GM23338 (cell line): ENCODE measurements around the gene DTNBP1. TPM values are rescaled to one million over a fixed set of nuclear protein-coding genes. Genes with fewer than 3 reads are reported as not detected.

Source experiments
- ATAC-seq: fragments of 200-7000 bp; cut with Tn5 transposase; 3 replicates; pipeline ENCODE4 v1.9.1; 2020
- DNase-seq: peaks from one replicate; pipeline ENCODE4 v3.0.0-alpha.2; 2015; ENCODE audit warnings: low spot score
- H2AFZ ChIP-seq: fragments of 200-600 bp; sonication (generic); 2 replicates; pipeline ENCODE4 v1.8.0; 2016; ENCODE audit warnings: antibody characterized with exemption, mild to moderate bottlenecking, moderate library complexity
- H3F3A ChIP-seq: fragments of 200-600 bp; sonication (generic); replicated peaks from 2 replicates; pipeline ENCODE4 v1.8.0; 2017; ENCODE audit warnings: antibody characterized with exemption, mixed run types, low read depth
- H3K27ac ChIP-seq: fragments of 200-600 bp; sonication (generic); 2 replicates; pipeline ENCODE4 v1.6.1; 2016; ENCODE audit warnings: low read depth
- H3K27me3 ChIP-seq: fragments of 200-600 bp; sonication (generic); 2 replicates; pipeline ENCODE4 v1.8.0; 2016; ENCODE audit warnings: mild to moderate bottlenecking, mixed run types, moderate library complexity; ENCODE audit not compliant: insufficient read depth
- H3K36me3 ChIP-seq: fragments of 200-600 bp; sonication (generic); 2 replicates; pipeline ENCODE4 v1.8.0; 2016; ENCODE audit warnings: mild to moderate bottlenecking; ENCODE audit not compliant: insufficient read depth
- H3K4me1 ChIP-seq: fragments of 200-600 bp; sonication (generic); 2 replicates; pipeline ENCODE4 v1.8.0; 2016; ENCODE audit warnings: mild to moderate bottlenecking, moderate library complexity; ENCODE audit not compliant: insufficient read depth
- H3K4me2 ChIP-seq: fragments of 200-600 bp; sonication (generic); 2 replicates; pipeline ENCODE4 v1.7.1; 2017; ENCODE audit warnings: mixed run types
- H3K4me3 ChIP-seq: fragments of 200-600 bp; sonication (generic); 2 replicates; pipeline ENCODE4 v1.6.1; 2016; ENCODE audit warnings: mixed run types
- H3K79me2 ChIP-seq: fragments of 200-600 bp; sonication (generic); replicated peaks from 2 replicates; pipeline ENCODE4 v1.8.0; 2017; ENCODE audit warnings: mild to moderate bottlenecking; ENCODE audit not compliant: insufficient read depth
- H3K9me2 ChIP-seq: fragments of 200-600 bp; sonication (generic); 2 replicates; pipeline ENCODE4 v1.8.0; 2017; ENCODE audit not compliant: insufficient read depth
- H4K20me1 ChIP-seq: fragments of 200-600 bp; sonication (generic); replicated peaks from 2 replicates; pipeline ENCODE4 v1.8.0; 2017; ENCODE audit warnings: mild to moderate bottlenecking; ENCODE audit not compliant: insufficient read depth
- H3K27ac Mint-ChIP-seq: 2 replicates; pipeline ENCODE4 v1.8.0; 2020; ENCODE audit warnings: inconsistent platforms, mild to moderate bottlenecking, moderate library complexity, mixed read lengths
- H3K27me3 Mint-ChIP-seq: 3 replicates; pipeline ENCODE4 v1.8.0; 2022; ENCODE audit warnings: low read depth, mild to moderate bottlenecking, moderate library complexity, mixed read lengths, inconsistent platforms; ENCODE audit not compliant: insufficient read depth, poor library complexity
- H3K36me3 Mint-ChIP-seq: 3 replicates; pipeline ENCODE4 v1.8.0; 2021; ENCODE audit warnings: low read depth, mild to moderate bottlenecking, inconsistent platforms, moderate library complexity, mixed read lengths
- H3K4me1 Mint-ChIP-seq: 3 replicates; pipeline ENCODE4 v1.8.0; 2020; ENCODE audit warnings: mild to moderate bottlenecking, inconsistent platforms, mixed read lengths
- H3K4me3 Mint-ChIP-seq: 3 replicates; pipeline ENCODE4 v1.8.0; 2021; ENCODE audit warnings: moderate library complexity, mild to moderate bottlenecking, inconsistent platforms, mixed read lengths
- H3K9me3 Mint-ChIP-seq: 3 replicates; pipeline ENCODE4 v1.8.0; 2020; ENCODE audit warnings: moderate library complexity, mild to moderate bottlenecking, inconsistent platforms, mixed read lengths
- CREB1 ChIP-seq: fragments of 250-450 bp; sonication (Bioruptor Pico); IDR thresholded peaks from 2 replicates; pipeline ENCODE4 v1.5.0; 2020; ENCODE audit warnings: low read depth, mild to moderate bottlenecking, moderate library complexity
- EZH2 ChIP-seq: fragments of 200-600 bp; sonication (generic); IDR thresholded peaks from one replicate; pipeline ENCODE4 v1.8.0; 2017; ENCODE audit warnings: antibody characterized with exemption, mild to moderate bottlenecking, low read depth; ENCODE audit not compliant: unreplicated experiment
- EZH2phosphoT487 ChIP-seq: fragments of 200-600 bp; sonication (generic); IDR thresholded peaks from one replicate; pipeline ENCODE4 v1.8.1; 2018; ENCODE audit warnings: antibody characterized with exemption; ENCODE audit not compliant: unreplicated experiment
- JUNB ChIP-seq: IDR thresholded peaks from one replicate; pipeline ENCODE4 v1.6.1; 2016; ENCODE audit warnings: antibody characterized with exemption; ENCODE audit not compliant: unreplicated experiment
- NANOG ChIP-seq: IDR thresholded peaks from 2 replicates; pipeline ENCODE4 v1.6.1; 2016; ENCODE audit warnings: antibody characterized with exemption, borderline replicate concordance
- POLR2AphosphoS5 ChIP-seq: IDR thresholded peaks from 2 replicates; pipeline ENCODE4 v1.6.1; 2016; ENCODE audit warnings: antibody characterized with exemption, low read depth
- STAT1 ChIP-seq: IDR thresholded peaks from one replicate; pipeline ENCODE4 v1.6.1; 2016; ENCODE audit warnings: antibody characterized with exemption; ENCODE audit not compliant: unreplicated experiment
- ZNF114 ChIP-seq: fragments of 250-450 bp; sonication (Bioruptor Pico); IDR thresholded peaks from 2 replicates; pipeline ENCODE4 v1.5.0; 2020; ENCODE audit warnings: mild to moderate bottlenecking, moderate library complexity
- ZNF331 ChIP-seq: fragments of 250-450 bp; sonication (Bioruptor Pico); IDR thresholded peaks from 2 replicates; pipeline ENCODE4 v1.5.0; 2020; ENCODE audit warnings: low read depth, mild to moderate bottlenecking, moderate library complexity
- polyA plus RNA-seq: library from polyadenylated mRNA; unstranded; fragments of >200 nt; fragmentation: Nextera tagmentation; extraction: Ambion mirVana; gene quantifications from 2 replicates; pipeline ENCODE4 v1.2.1, GENCODE V29; 2016
- total RNA-seq: library from RNA; depleted of rRNA; stranded (reverse); fragments of >200 nt; shearing (Covaris generic); gene quantifications from 2 replicates; pipeline ENCODE4 v1.2.3, GENCODE V29; 2014
- TF ChIP-seq, protein P1 (sequence below): fragments of 250-450 bp; sonication (Bioruptor Pico); IDR thresholded peaks from 2 replicates; pipeline ENCODE4 v1.5.0; 2020; ENCODE audit warnings: mild to moderate bottlenecking, moderate library complexity
- TF ChIP-seq, protein P2 (sequence below): IDR thresholded peaks from one replicate; pipeline ENCODE4 v1.6.1; 2018; ENCODE audit warnings: antibody characterized with exemption; ENCODE audit not compliant: unreplicated experiment
- TF ChIP-seq, protein P3 (sequence below): IDR thresholded peaks from 2 replicates; pipeline ENCODE4 v1.6.1; 2016; ENCODE audit warnings: antibody characterized with exemption
- TF ChIP-seq, protein P4 (sequence below), 2 experiments: fragments of 200-600 bp in 1 of 2; sonication (generic) in 1 of 2; conservative IDR thresholded peaks; 2 replicates each; pipeline versions ENCODE4 v1.5.1 to v1.6.1; 2016 to 2017; ENCODE audit warnings: antibody characterized with exemption in 2 of 2, low read depth in 2 of 2, mild to moderate bottlenecking in 2 of 2, moderate library complexity in 1 of 2

Gene DTNBP1
- total and polyA plus RNA-seq, 2 experiments from 2014 or later = 12.1 to 20.1 TPM

GRCh38 chr6:15513131-15513771 is 149.6 kb downstream of the DTNBP1 start:
- DNase-seq = no peak
- Histone ChIP-seq H3K27ac (no peak overlapping the region), H3K36me3 (peaks cover 67% of the 10 kb centered on the region)

More at GRCh38 chr6:15513131-15513771, 149.6 kb downstream of the DTNBP1 start:
- Histone ChIP-seq H3K4me3 (no peak overlapping the region), H2AFZ (no peak overlapping the region), H3F3A (peaks cover 60% of the 10 kb centered on the region), H3K27me3 (no peaks in the 10 kb centered on the region), H3K9me2 (no peaks in the 10 kb centered on the region), H3K4me1 (no peaks in the 10 kb centered on the region), H4K20me1 (peaks cover 71% of the 10 kb centered on the region), H3K79me2 (peaks cover 63% of the 10 kb centered on the region), H3K4me2 (no peak overlapping the region)
- no peak; the same call in 2 of the 3 replicates for ATAC-seq
- Mint-ChIP-seq H3K27me3 (peaks cover 78% of the 10 kb centered on the region), H3K36me3 (peaks cover 100% of the 10 kb centered on the region), H3K4me3 (no peak overlapping the region), H3K9me3 (peaks cover 5% of the 10 kb centered on the region; the same call in 2 of the 3 replicates), H3K27ac (no peak overlapping the region), H3K4me1 (peaks cover 29% of the 10 kb centered on the region)
- TF ChIP-seq NANOG (no peak), STAT1 (no peak), POLR2AphosphoS5 (no peak), CREB1 (CRISPR knock-in tag) (no peak), EZH2phosphoT487 (no peak), EZH2 (no peak), ZNF331 (CRISPR knock-in tag) (no peak), JUNB (no peak), ZNF114 (CRISPR knock-in tag) (no peak)
- TF ChIP-seq, protein P1, sequence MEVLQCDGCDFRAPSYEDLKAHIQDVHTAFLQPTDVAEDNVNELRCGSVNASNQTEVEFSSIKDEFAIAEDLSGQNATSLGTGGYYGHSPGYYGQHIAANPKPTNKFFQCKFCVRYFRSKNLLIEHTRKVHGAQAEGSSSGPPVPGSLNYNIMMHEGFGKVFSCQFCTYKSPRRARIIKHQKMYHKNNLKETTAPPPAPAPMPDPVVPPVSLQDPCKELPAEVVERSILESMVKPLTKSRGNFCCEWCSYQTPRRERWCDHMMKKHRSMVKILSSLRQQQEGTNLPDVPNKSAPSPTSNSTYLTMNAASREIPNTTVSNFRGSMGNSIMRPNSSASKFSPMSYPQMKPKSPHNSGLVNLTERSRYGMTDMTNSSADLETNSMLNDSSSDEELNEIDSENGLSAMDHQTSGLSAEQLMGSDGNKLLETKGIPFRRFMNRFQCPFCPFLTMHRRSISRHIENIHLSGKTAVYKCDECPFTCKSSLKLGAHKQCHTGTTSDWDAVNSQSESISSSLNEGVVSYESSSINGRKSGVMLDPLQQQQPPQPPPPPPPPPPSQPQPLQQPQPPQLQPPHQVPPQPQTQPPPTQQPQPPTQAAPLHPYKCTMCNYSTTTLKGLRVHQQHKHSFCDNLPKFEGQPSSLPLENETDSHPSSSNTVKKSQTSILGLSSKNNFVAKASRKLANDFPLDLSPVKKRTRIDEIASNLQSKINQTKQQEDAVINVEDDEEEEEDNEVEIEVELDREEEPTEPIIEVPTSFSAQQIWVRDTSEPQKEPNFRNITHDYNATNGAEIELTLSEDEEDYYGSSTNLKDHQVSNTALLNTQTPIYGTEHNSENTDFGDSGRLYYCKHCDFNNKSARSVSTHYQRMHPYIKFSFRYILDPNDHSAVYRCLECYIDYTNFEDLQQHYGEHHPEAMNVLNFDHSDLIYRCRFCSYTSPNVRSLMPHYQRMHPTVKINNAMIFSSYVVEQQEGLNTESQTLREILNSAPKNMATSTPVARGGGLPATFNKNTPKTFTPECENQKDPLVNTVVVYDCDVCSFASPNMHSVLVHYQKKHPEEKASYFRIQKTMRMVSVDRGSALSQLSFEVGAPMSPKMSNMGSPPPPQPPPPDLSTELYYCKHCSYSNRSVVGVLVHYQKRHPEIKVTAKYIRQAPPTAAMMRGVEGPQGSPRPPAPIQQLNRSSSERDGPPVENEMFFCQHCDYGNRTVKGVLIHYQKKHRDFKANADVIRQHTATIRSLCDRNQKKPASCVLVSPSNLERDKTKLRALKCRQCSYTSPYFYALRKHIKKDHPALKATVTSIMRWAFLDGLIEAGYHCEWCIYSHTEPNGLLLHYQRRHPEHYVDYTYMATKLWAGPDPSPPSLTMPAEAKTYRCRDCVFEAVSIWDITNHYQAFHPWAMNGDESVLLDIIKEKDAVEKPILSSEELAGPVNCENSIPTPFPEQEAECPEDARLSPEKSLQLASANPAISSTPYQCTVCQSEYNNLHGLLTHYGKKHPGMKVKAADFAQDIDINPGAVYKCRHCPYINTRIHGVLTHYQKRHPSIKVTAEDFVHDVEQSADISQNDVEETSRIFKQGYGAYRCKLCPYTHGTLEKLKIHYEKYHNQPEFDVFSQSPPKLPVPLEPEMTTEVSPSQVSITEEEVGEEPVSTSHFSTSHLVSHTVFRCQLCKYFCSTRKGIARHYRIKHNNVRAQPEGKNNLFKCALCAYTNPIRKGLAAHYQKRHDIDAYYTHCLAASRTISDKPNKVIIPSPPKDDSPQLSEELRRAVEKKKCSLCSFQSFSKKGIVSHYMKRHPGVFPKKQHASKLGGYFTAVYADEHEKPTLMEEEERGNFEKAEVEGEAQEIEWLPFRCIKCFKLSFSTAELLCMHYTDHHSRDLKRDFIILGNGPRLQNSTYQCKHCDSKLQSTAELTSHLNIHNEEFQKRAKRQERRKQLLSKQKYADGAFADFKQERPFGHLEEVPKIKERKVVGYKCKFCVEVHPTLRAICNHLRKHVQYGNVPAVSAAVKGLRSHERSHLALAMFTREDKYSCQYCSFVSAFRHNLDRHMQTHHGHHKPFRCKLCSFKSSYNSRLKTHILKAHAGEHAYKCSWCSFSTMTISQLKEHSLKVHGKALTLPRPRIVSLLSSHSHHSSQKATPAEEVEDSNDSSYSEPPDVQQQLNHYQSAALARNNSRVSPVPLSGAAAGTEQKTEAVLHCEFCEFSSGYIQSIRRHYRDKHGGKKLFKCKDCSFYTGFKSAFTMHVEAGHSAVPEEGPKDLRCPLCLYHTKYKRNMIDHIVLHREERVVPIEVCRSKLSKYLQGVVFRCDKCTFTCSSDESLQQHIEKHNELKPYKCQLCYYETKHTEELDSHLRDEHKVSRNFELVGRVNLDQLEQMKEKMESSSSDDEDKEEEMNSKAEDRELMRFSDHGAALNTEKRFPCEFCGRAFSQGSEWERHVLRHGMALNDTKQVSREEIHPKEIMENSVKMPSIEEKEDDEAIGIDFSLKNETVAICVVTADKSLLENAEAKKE (CRISPR knock-in tag) = no peak
- TF ChIP-seq, protein P2, sequence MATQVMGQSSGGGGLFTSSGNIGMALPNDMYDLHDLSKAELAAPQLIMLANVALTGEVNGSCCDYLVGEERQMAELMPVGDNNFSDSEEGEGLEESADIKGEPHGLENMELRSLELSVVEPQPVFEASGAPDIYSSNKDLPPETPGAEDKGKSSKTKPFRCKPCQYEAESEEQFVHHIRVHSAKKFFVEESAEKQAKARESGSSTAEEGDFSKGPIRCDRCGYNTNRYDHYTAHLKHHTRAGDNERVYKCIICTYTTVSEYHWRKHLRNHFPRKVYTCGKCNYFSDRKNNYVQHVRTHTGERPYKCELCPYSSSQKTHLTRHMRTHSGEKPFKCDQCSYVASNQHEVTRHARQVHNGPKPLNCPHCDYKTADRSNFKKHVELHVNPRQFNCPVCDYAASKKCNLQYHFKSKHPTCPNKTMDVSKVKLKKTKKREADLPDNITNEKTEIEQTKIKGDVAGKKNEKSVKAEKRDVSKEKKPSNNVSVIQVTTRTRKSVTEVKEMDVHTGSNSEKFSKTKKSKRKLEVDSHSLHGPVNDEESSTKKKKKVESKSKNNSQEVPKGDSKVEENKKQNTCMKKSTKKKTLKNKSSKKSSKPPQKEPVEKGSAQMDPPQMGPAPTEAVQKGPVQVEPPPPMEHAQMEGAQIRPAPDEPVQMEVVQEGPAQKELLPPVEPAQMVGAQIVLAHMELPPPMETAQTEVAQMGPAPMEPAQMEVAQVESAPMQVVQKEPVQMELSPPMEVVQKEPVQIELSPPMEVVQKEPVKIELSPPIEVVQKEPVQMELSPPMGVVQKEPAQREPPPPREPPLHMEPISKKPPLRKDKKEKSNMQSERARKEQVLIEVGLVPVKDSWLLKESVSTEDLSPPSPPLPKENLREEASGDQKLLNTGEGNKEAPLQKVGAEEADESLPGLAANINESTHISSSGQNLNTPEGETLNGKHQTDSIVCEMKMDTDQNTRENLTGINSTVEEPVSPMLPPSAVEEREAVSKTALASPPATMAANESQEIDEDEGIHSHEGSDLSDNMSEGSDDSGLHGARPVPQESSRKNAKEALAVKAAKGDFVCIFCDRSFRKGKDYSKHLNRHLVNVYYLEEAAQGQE = no peak
- TF ChIP-seq, protein P3, sequence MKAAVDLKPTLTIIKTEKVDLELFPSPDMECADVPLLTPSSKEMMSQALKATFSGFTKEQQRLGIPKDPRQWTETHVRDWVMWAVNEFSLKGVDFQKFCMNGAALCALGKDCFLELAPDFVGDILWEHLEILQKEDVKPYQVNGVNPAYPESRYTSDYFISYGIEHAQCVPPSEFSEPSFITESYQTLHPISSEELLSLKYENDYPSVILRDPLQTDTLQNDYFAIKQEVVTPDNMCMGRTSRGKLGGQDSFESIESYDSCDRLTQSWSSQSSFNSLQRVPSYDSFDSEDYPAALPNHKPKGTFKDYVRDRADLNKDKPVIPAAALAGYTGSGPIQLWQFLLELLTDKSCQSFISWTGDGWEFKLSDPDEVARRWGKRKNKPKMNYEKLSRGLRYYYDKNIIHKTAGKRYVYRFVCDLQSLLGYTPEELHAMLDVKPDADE = no peak
- TF ChIP-seq, protein P4, sequence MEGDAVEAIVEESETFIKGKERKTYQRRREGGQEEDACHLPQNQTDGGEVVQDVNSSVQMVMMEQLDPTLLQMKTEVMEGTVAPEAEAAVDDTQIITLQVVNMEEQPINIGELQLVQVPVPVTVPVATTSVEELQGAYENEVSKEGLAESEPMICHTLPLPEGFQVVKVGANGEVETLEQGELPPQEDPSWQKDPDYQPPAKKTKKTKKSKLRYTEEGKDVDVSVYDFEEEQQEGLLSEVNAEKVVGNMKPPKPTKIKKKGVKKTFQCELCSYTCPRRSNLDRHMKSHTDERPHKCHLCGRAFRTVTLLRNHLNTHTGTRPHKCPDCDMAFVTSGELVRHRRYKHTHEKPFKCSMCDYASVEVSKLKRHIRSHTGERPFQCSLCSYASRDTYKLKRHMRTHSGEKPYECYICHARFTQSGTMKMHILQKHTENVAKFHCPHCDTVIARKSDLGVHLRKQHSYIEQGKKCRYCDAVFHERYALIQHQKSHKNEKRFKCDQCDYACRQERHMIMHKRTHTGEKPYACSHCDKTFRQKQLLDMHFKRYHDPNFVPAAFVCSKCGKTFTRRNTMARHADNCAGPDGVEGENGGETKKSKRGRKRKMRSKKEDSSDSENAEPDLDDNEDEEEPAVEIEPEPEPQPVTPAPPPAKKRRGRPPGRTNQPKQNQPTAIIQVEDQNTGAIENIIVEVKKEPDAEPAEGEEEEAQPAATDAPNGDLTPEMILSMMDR (conservative IDR thresholded peaks at IDR 0.05; ENCODE audit: low read depth in 2 of 2) = no peak
